Heart right ventricle (tissue), 16 donors: Measurements from ENCODE around the gene EVA1B. TPM values are rescaled to one million over a fixed set of nuclear protein-coding genes. Genes with fewer than 3 reads are reported as not detected.

Experiments
- ATAC-seq, 8 donors: fragments of 200-7000 bp; cut with Tn5 transposase; one replicate each; pipeline ENCODE4 v1.9.1; 2020; ENCODE audit warnings: mild to moderate bottlenecking in 8 of 8, moderate library complexity in 8 of 8, moderate number of reproducible peaks in 1 of 8
- DNase-seq, 2 donors: peaks; one replicate each; pipeline ENCODE4 v3.0.0-alpha.2; 2020
- H3K27ac ChIP-seq, 10 donors: fragments of 200-600 bp; sonication (generic) in 2 of 10; one replicate each; pipeline versions ENCODE4 v1.5.0 to v1.8.0; 2020 to 2022; ENCODE audit warnings: mild to moderate bottlenecking in 3 of 10
- H3K27me3 ChIP-seq, 7 donors: fragments of 200-600 bp; one replicate each; pipeline ENCODE4 v1.8.0; 2021 to 2022; ENCODE audit warnings: mild to moderate bottlenecking in 2 of 7
- H3K36me3 ChIP-seq, 9 donors: fragments of 200-600 bp; sonication (generic) in 1 of 9; one replicate each; pipeline versions ENCODE4 v1.5.0 to v1.8.0; 2020 to 2022; ENCODE audit warnings: mild to moderate bottlenecking in 2 of 9
- H3K4me1 ChIP-seq, 9 donors: fragments of 200-600 bp; sonication (generic) in 1 of 9; one replicate each; pipeline versions ENCODE4 v1.5.0 to v1.8.0; 2020 to 2022; ENCODE audit warnings: mild to moderate bottlenecking in 4 of 9
- H3K4me3 ChIP-seq, 10 donors: fragments of 200-600 bp; sonication (generic) in 2 of 10; one replicate each; pipeline versions ENCODE4 v1.5.0 to v1.8.0; 2020 to 2022; ENCODE audit warnings: mild to moderate bottlenecking in 7 of 10, moderate library complexity in 2 of 10
- H3K9me3 ChIP-seq, 11 donors: fragments of 200-600 bp in 10 of 11; sonication (generic) in 2 of 11; one replicate each; pipeline versions ENCODE4 v1.5.0 to v1.8.0; 2013 to 2022; ENCODE audit warnings: mild to moderate bottlenecking in 2 of 11, control low read depth in 1 of 11, moderate library complexity in 1 of 11
- CTCF ChIP-seq, 9 donors: fragments of 200-600 bp; sonication (generic) in 2 of 9; IDR thresholded peaks; one replicate each; pipeline versions ENCODE4 v1.5.0 to v1.8.0; 2021 to 2022; ENCODE audit warnings: antibody characterized with exemption in 9 of 9, mild to moderate bottlenecking in 5 of 9, moderate library complexity in 1 of 9
- WGBS, 2 donors: extraction: QIAGEN DNeasy Blood & Tissue Kit; methylation state at CpG; one replicate each; pipeline ENCODE4 v1.1.7; 2013; ENCODE audit warnings: inconsistent platforms in 1 of 2; 5-methylcytosine and 5-hydroxymethylcytosine counted together
- intact Hi-C, 10 donors: fragments of 100-400 bp; cut with DNase I; formaldehyde crosslinking; loops; one replicate each; pipeline versions ENCODE4 v1.11.1 to v1.14.2; 2022
- long read RNA-seq, 3 donors: library from polyadenylated mRNA; unstranded; transcript quantifications; one replicate each; pipeline ENCODE4 v2.0.0, GENCODE V29; 2020 to 2021
- polyA plus RNA-seq, 2 donors: library from polyadenylated mRNA; stranded (reverse); fragments of 200-250 nt; gene quantifications; one replicate each; pipeline ENCODE4 v1.2.3, GENCODE V29; 2013
- total RNA-seq, 10 donors: library from RNA; stranded (reverse); fragmentation: NEBNext Ultra II Directional in 3 of 10; extraction: Animal tissue kit (Norgen Biotek cat#: 25700) in 3 of 10; gene quantifications; one replicate each; pipeline versions ENCODE4 v1.2.1 to v1.2.4, GENCODE V29; 2021 to 2023
- donor health status: Arrhythmogenic right ventricular cardiomyopathy.
- donor health status: ischemic (EF 13 %, LVEDD 7.1; RV severe dilation, severe dysfunction).
- donor health status: healthy with polysubstance abuse.
- donor health status: DM: no; HTN: yes; CAD: no.
- donor health status: DM: no; HTN: no; CAD: no.
- donor health status: ischemic (EF 25% LVEDD 6.9; RV normal size, moderate dysfunction).
- donor health status: ischemic (EF 25% LVEDD 5.7; RV mildly dilated, moderate dysfunction).
- donor health status: healthy.
- donor health status: DM: yes; HTN: yes; CAD: no.
- donor health status: Ischemic cardiomyopathy.
- donor health status: ischemic (EF 35%, LVEDD 5.7; RV mildly dilated, moderate dysfunction).
- donor health status: nonischemic (EF 11% LVEDD 7.7; RV severe dilation, severe dysfunction).
- donor health status: DM: yes; HTN: yes; CAD: no.
- donor health status: PGD.
- donor health status: ischemic (EF 29% LVEDD 5.4; RV normal size, mild dysfunction).
- donor health status: nonischemic (EF 23%, LVEDD 6.1; RV moderate dilation, normal function).

EVA1B gene
- total RNA-seq (10 to 100 TPM in 3 of 10 donors, 1 to 10 TPM in 7; 4.6 to 16.0 (median 6.8) TPM), polyA plus RNA-seq (10 to 100 TPM; 25.2 to 38.9 TPM)
- long read RNA-seq, donor 1, transcript EVA1B-202 (3 exons, 699 nt) = major isoform, 5 of 10 reads
- long read RNA-seq, donor 1, partial matches to known transcripts = 0 of 10 reads
- long read RNA-seq, donor 1, other reads (novel, unspliced or antisense) = 5 of 10 reads
- long read RNA-seq, donor 2, transcript EVA1B-202 (3 exons, 699 nt) = major isoform, 9 of 16 reads
- long read RNA-seq, donor 2, partial matches to known transcripts = 0 of 16 reads
- long read RNA-seq, donor 2, other reads (novel, unspliced or antisense) = 7 of 16 reads
- long read RNA-seq, donor 3 = 0 reads

- H3K36me3 ChIP-seq = peaks cover 0 to 13% (median 0%) of the 10 kb centered on the region in 9 donors
- H3K9me3 ChIP-seq = no peaks in the 10 kb centered on the region
- H3K27ac ChIP-seq = peak within 1 kb of the TSS; percentile 81 to 97 (median 94)
- intact Hi-C loops = loop anchor here in 2 of 10 donors (5.0 kb wide), 2 partner anchors 44 to 64 kb away; partner anchors contain the start of gene STK40 (in 1 of the 2)
- TF ChIP-seq CTCF (IDR thresholded peaks at IDR 0.05) = no peak
- DNase-seq (peak; percentile 88 to 89), ATAC-seq (peak; percentile 49 to 84 (median 76))
- no peaks in the 10 kb centered on the region for H3K27me3 ChIP-seq
- H3K4me1 ChIP-seq = peaks cover 12 to 53% (median 35%) of the 10 kb centered on the region in 9 donors
- 8 to 10% methylated on average over 30 to 35 of the region's 36 CpGs for WGBS, 2 donors
- H3K4me3 ChIP-seq = peak within 1 kb of the TSS; percentile 26 to 99 (median 87)
Observed at GRCh38 chr1:36323636-36324352, at the start of gene EVA1B. TSS of gene EVA1B (minus strand) at chr1:36323645. CDS start at chr1:36323037, 608 bp downstream.

GRCh38 chr1:36372617-36373016 is 49.2 kb upstream of the EVA1B start:
- Histone ChIP-seq H3K27me3 (no peaks in the 10 kb centered on the region), H3K27ac (peak overlapping the region; percentile 5 to 98 (median 94)), H3K4me1 (peaks cover 42 to 90% (median 72%) of the 10 kb centered on the region in 9 donors), H3K36me3 (peaks cover 0 to 27% (median 0%) of the 10 kb centered on the region in 9 donors), H3K9me3 (no peaks in the 10 kb centered on the region), H3K4me3 (no peak overlapping the region)
- TF ChIP-seq CTCF (IDR thresholded peaks at IDR 0.05) = no peak
- DNase-seq (no peak), ATAC-seq (no peak)
- WGBS, 2 donors = 85 to 92% methylated on average over 3 of the region's 3 CpGs
- intact Hi-C loops = no loop called here

GRCh38 chr1:36369061-36369861 is 45.8 kb upstream of the EVA1B start:
- no peaks in the 10 kb centered on the region for H3K9me3 ChIP-seq
- WGBS, 2 donors = 63 to 68% methylated on average over 7 of the region's 7 CpGs
- H3K36me3 ChIP-seq = peaks cover 0 to 32% (median 0%) of the 10 kb centered on the region in 9 donors
- TF ChIP-seq CTCF (IDR thresholded peaks at IDR 0.05) = peak; percentile 91 to 97 (median 94)
- no peaks in the 10 kb centered on the region for H3K27me3 ChIP-seq
- no peak overlapping the region for H3K4me3 ChIP-seq
- peak in 3 of 8 donors; percentile 21 to 41 (median 26) for ATAC-seq
- H3K4me1 ChIP-seq = peaks cover 40 to 89% (median 66%) of the 10 kb centered on the region in 9 donors
- H3K27ac ChIP-seq = peak overlapping the region in 5 of 10 donors; percentile 1 to 46 (median 13)
- intact Hi-C loops = loop anchor here in 5 of 10 donors (5.0 to 10.0 kb wide), 4 partner anchors 42 to 64 kb away; partner anchors contain the start of genes SH3D21 (in 3 of the 5) and EVA1B (in 1 of the 5)
- DNase-seq = peak; percentile 66 to 79
